Hepatocyte (in vitro differentiated cells): ENCODE results near the gene C8A.

ENCODE experiments used
- EZH2phosphoT487 ChIP-seq: fragments of 200-600 bp; sonication (generic); IDR thresholded peaks from one replicate; pipeline ENCODE4 v1.6.1; 2018; ENCODE audit warnings: antibody characterized with exemption, mild to moderate bottlenecking, low read depth, moderate library complexity; ENCODE audit not compliant: unreplicated experiment, severe bottlenecking
- TF ChIP-seq, protein P1 (sequence below): fragments of 200-600 bp; sonication (generic); IDR thresholded peaks from 2 replicates; pipeline ENCODE4 v1.5.1; 2016; ENCODE audit warnings: antibody characterized with exemption, mild to moderate bottlenecking; ENCODE audit not compliant: poor library complexity

DNA sequence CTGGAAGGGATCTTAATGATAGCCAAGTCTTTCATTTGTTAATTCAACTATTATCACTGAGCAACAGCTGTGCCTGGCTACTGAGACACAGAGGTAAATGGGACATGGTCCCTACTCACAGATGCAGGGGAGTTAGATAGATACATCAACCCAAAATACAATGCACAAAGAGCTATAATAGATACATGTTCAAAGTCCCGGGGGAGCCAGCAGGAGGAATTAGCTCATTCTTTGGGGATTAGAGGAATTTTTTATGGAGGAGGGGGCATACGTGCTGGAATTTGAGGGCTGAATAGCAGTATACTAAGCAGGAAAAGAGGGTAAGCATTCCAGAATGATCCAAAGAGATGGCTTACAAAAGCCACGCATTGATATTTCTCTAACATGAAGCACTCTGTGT, 76.6 kb downstream of the C8A start:
- TF ChIP-seq, protein P1, sequence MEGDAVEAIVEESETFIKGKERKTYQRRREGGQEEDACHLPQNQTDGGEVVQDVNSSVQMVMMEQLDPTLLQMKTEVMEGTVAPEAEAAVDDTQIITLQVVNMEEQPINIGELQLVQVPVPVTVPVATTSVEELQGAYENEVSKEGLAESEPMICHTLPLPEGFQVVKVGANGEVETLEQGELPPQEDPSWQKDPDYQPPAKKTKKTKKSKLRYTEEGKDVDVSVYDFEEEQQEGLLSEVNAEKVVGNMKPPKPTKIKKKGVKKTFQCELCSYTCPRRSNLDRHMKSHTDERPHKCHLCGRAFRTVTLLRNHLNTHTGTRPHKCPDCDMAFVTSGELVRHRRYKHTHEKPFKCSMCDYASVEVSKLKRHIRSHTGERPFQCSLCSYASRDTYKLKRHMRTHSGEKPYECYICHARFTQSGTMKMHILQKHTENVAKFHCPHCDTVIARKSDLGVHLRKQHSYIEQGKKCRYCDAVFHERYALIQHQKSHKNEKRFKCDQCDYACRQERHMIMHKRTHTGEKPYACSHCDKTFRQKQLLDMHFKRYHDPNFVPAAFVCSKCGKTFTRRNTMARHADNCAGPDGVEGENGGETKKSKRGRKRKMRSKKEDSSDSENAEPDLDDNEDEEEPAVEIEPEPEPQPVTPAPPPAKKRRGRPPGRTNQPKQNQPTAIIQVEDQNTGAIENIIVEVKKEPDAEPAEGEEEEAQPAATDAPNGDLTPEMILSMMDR, result no peak
- no peak for TF ChIP-seq EZH2phosphoT487
